ENCODE results near the gene HOMER2.

The HOMER2 gene

GRCh38 chr15:82964890-82965289 is 12.4 kb upstream of the HOMER2 start:
- TF ChIP-seq CTCF (conservative IDR thresholded peaks at IDR 0.05), result no peak
- TF ChIP-seq ZFX (IDR thresholded peaks at IDR 0.05), result no peak

GRCh38 chr15:82963471-82964341 is 11.2 kb upstream of the HOMER2 start:
- no peak overlapping the region for H3K27ac ChIP-seq
- TF ChIP-seq CTCF (conservative IDR thresholded peaks at IDR 0.05), result no peak
- TF ChIP-seq ZFX (IDR thresholded peaks at IDR 0.05), result no peak

More at GRCh38 chr15:82964890-82965289, 12.4 kb upstream of the HOMER2 start:
- no peak overlapping the region for H3K27ac ChIP-seq

- TF ChIP-seq CTCF (conservative IDR thresholded peaks at IDR 0.05) (no peak), ZFX (IDR thresholded peaks at IDR 0.05) (no peak)
These were observed 8.2 kb upstream of the HOMER2 start for GRCh38 chr15:82960766-82961165.

GRCh38 chr15:82959423-82959822 is 6.9 kb upstream of the HOMER2 start:
- H3K27ac ChIP-seq, result no peak overlapping the region
- TF ChIP-seq ZFX (IDR thresholded peaks at IDR 0.05), result no peak
- TF ChIP-seq CTCF (conservative IDR thresholded peaks at IDR 0.05), result no peak

More at GRCh38 chr15:82960766-82961165, 8.2 kb upstream of the HOMER2 start:
- no peak overlapping the region for H3K27ac ChIP-seq

- H3K27ac ChIP-seq, result no peak overlapping the region
- no peak for TF ChIP-seq CTCF (conservative IDR thresholded peaks at IDR 0.05)
- TF ChIP-seq ZFX (IDR thresholded peaks at IDR 0.05), result no peak
These were observed 6.1 kb upstream of the HOMER2 start for GRCh38 chr15:82958638-82959037.

GRCh38 chr15:82951472-82952157 is 905 bp downstream of the HOMER2 start:
- TF ChIP-seq CTCF (conservative IDR thresholded peaks at IDR 0.05), result no peak
- no peak for TF ChIP-seq ZFX (IDR thresholded peaks at IDR 0.05)
- H3K27ac ChIP-seq, result peak overlapping the region; percentile 74

Data from C4-2B (cell line).